ENCODE data around the gene UFD1.

DNA sequence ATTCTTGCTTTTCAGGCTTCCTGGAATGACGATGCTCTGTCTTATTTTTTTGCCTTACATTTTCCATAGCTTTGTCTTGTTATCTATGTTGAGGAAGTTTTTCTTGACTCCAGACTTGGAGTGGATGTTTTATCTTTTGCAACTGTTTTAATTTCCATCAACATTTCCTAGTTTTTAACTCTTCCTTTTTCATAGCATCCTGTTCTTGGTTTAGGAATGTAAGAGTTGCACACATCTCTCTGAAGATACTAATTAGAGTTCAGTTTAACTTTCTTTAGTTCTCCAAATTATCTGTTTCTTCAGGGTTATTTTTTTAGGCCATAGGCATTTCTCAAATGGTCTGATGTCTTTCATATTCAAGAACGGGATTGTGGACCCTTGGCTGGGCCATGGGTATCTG is 34.8 kb upstream of the UFD1 start:
- TF ChIP-seq EZH2 (IDR thresholded peaks at IDR 0.05; ENCODE audit: low read length, missing control alignments) (no peak), CTCF (conservative IDR thresholded peaks at IDR 0.05 in 1 of 2, IDR thresholded peaks at IDR 0.05 in 1 of 2; ENCODE audit: low read depth in 1 of 2, low read length in 2 of 2) (no peak)

Data from fibroblast of lung (primary cell).